ENCODE data around the gene PCYOX1L. TPM values are rescaled to one million over a fixed set of nuclear protein-coding genes. Genes with fewer than 3 reads are reported as not detected.

PCYOX1L gene
- total and polyA plus RNA-seq, 2 of the 8 experiments (the other 6 are each of a cell fraction or from before 2014, with no cell fraction given) = 6.8 to 17.2 TPM

- H3K36me3 ChIP-seq (ENCODE audit: control insufficient read depth in 2 of 4, insufficient read depth in 4 of 4, low read length in 3 of 4) = no peaks in the 10 kb centered on the region
- no peak overlapping the region for H2BK5ac ChIP-seq (ENCODE audit: low read depth, low read length)
- H4K91ac ChIP-seq (replicated peaks; ENCODE audit: insufficient read length, low read length) = no peak overlapping the region
- no peak overlapping the region for H4K8ac ChIP-seq (ENCODE audit: extremely low read depth, insufficient read depth, low read length)
- no peak overlapping the region for H3K27ac ChIP-seq (ENCODE audit: low read depth, low read length)
- no peaks in the 10 kb centered on the region for H3K79me1 ChIP-seq (ENCODE audit: low read depth, low read length)
- CTCF ChIA-PET (ENCODE audit: partially characterized antibody) = interaction anchor here (0.8 to 5.7 kb wide), 12 partner anchors 8 to 254 kb away, joined by 3 to 24 read pairs (median 5); no protein-coding TSS in a partner anchor
- DNase-seq (ENCODE audit: low read depth in 1 of 2, low spot score in 2 of 2) (no peak), FAIRE-seq (no peak)
- no peaks in the 10 kb centered on the region for H3K23me2 ChIP-seq (ENCODE audit: low read depth, low read length)
- no peaks in the 10 kb centered on the region for H3K79me2 ChIP-seq (ENCODE audit: control insufficient read depth in 1 of 2, insufficient read depth in 2 of 2, low read length in 2 of 2)
- no peak overlapping the region for H2BK20ac ChIP-seq (ENCODE audit: low read length)
- no peak overlapping the region for H3K4ac ChIP-seq (replicated peaks; ENCODE audit: insufficient read length, low read depth, low read length)
- no peak overlapping the region for H3K14ac ChIP-seq (ENCODE audit: insufficient read length)
- H4K20me1 ChIP-seq (replicated peaks in 1 of 2; ENCODE audit: control insufficient read depth in 1 of 2, insufficient read depth in 2 of 2, low read length in 2 of 2) = no peaks in the 10 kb centered on the region
- no peak overlapping the region for H2BK12ac ChIP-seq (ENCODE audit: low read depth, low read length)
- no peaks in the 10 kb centered on the region for H3K9me3 ChIP-seq (ENCODE audit: insufficient read depth in 2 of 2, low read depth in 1 of 2, low read length in 1 of 2)
- POLR2A ChIA-PET (ENCODE audit: partially characterized antibody) = interaction anchor here (1.2 kb wide), 1 partner anchor 35 kb away, joined by 3 read pairs; the partner anchor contains the start of gene GRPEL2
- H3K18ac ChIP-seq (ENCODE audit: extremely low read depth, low read length) = no peak overlapping the region
- H3K4me1 ChIP-seq (replicated peaks in 1 of 4; ENCODE audit: control insufficient read depth in 3 of 4, insufficient read depth in 4 of 4, low read length in 3 of 4) = peaks cover 0 to 3% (median 1%) of the 10 kb centered on the region in 4 experiments; a peak in 1 of 7 replicates
- no peak overlapping the region for H2BK120ac ChIP-seq (replicated peaks; ENCODE audit: low read depth, low read length)
- H3K23ac ChIP-seq (ENCODE audit: insufficient read length) = no peak overlapping the region
- no peak overlapping the region for H3K4me3 ChIP-seq (ENCODE audit: extremely low read depth in 1 of 4, insufficient read depth in 2 of 4, low read depth in 3 of 4, low read length in 4 of 4)
- no peak overlapping the region for H3K4me2 ChIP-seq (ENCODE audit: insufficient read depth in 1 of 2, low read depth in 2 of 2, low read length in 2 of 2)
- H2AK5ac ChIP-seq (ENCODE audit: low read depth, low read length) = no peak overlapping the region
- no peak overlapping the region for H2BK15ac ChIP-seq (ENCODE audit: low read length)
- WGBS, 2 experiments (ENCODE audit: extremely low coverage in 1 of 2, insufficient coverage in 1 of 2, insufficient read length in 1 of 2, insufficient replicate concordance in 2 of 2, low coverage in 1 of 2, low lambda C conversion rate in 2 of 2, missing lambda C conversion rate in 1 of 2) = 91% methylated on average over 4 of the region's 4 CpGs; no CpG with 5 or more reads in 1 of the 2 experiments
- H3K27me3 ChIP-seq (replicated peaks in 1 of 4; ENCODE audit: control insufficient read depth in 3 of 4, extremely low read depth in 1 of 4, insufficient read depth in 3 of 4, low read length in 3 of 4) = no peaks in the 10 kb centered on the region
- H3K9ac ChIP-seq (replicated peaks in 1 of 4; ENCODE audit: extremely low read depth in 1 of 4, low read depth in 3 of 4, low read length in 3 of 4) = no peak overlapping the region
- H3K56ac ChIP-seq (replicated peaks; ENCODE audit: insufficient read length, low read depth, low read length) = no peak overlapping the region
- 0 out of 2 replicates have a peak overlapping the region, but pooled peaks have one; percentile 83 for H2AFZ ChIP-seq (ENCODE audit: low read length)
- H4K5ac ChIP-seq (ENCODE audit: insufficient read length, low read depth, low read length) = no peak overlapping the region
- no peak for TF ChIP-seq EP300 (IDR thresholded peaks at IDR 0.05; ENCODE audit: borderline replicate concordance in 1 of 2, low read depth in 2 of 2, low read length in 2 of 2)
- TF ChIP-seq KDM1A (IDR thresholded peaks at IDR 0.05; ENCODE audit: borderline replicate concordance, low read length) = 0 out of 2 replicates have a peak, but pooled peaks have one; percentile 61
These were observed 47.4 kb upstream of the PCYOX1L start for GRCh38 chr5:149310488-149310887.
